GM23248 (cell line): ENCODE measurements around the gene COPS9. TPM values are rescaled to one million over a fixed set of nuclear protein-coding genes. Genes with fewer than 3 reads are reported as not detected.

ENCODE experiments used
- DNase-seq: peaks from one replicate; pipeline ENCODE4 v3.0.0-alpha.2; 2015
- H2AFZ ChIP-seq: fragments of 200-600 bp; sonication (generic); 2 replicates; pipeline ENCODE4 v1.6.1; 2016; ENCODE audit warnings: antibody characterized with exemption
- H3F3A ChIP-seq: fragments of 200-600 bp; sonication (generic); 2 replicates; pipeline ENCODE4 v1.6.1; 2016; ENCODE audit warnings: mild to moderate bottlenecking, antibody characterized with exemption, mixed run types; ENCODE audit not compliant: insufficient read depth
- H3K27ac ChIP-seq: fragments of 200-600 bp; sonication (generic); 2 replicates; pipeline ENCODE4 v1.5.1; 2016; ENCODE audit warnings: mild to moderate bottlenecking
- H3K27me3 ChIP-seq: fragments of 200-600 bp; sonication (generic); replicated peaks from 2 replicates; pipeline ENCODE4 v1.6.1; 2016; ENCODE audit warnings: mild to moderate bottlenecking; ENCODE audit not compliant: insufficient read depth
- H3K36me3 ChIP-seq: fragments of 200-600 bp; sonication (generic); 2 replicates; pipeline ENCODE4 v1.6.1; 2016; ENCODE audit warnings: low read depth, mild to moderate bottlenecking
- H3K4me1 ChIP-seq: fragments of 200-600 bp; sonication (generic); 2 replicates; pipeline ENCODE4 v1.6.1; 2016; ENCODE audit warnings: mild to moderate bottlenecking; ENCODE audit not compliant: insufficient read depth
- H3K4me2 ChIP-seq: fragments of 200-600 bp; sonication (generic); one replicate; pipeline ENCODE4 v1.6.1; 2016; ENCODE audit warnings: mild to moderate bottlenecking; ENCODE audit not compliant: unreplicated experiment
- H3K4me3 ChIP-seq: fragments of 200-600 bp; sonication (generic); 2 replicates; pipeline ENCODE4 v1.5.1; 2016; ENCODE audit warnings: mild to moderate bottlenecking
- H3K79me2 ChIP-seq: fragments of 200-600 bp; sonication (generic); 2 replicates; pipeline ENCODE4 v1.6.1; 2016; ENCODE audit warnings: mild to moderate bottlenecking; ENCODE audit not compliant: insufficient read depth
- H3K9ac ChIP-seq: fragments of 200-600 bp; sonication (generic); 2 replicates; pipeline ENCODE4 v1.6.1; 2016; ENCODE audit warnings: mild to moderate bottlenecking
- H3K9me2 ChIP-seq: fragments of 200-600 bp; sonication (generic); 2 replicates; pipeline ENCODE4 v1.6.1; 2016; ENCODE audit warnings: mixed run types, mild to moderate bottlenecking, moderate library complexity; ENCODE audit not compliant: insufficient read depth
- H3K9me3 ChIP-seq: fragments of 200-600 bp; sonication (generic); one replicate; pipeline ENCODE4 v1.6.1; 2017; ENCODE audit warnings: low read depth
- H4K20me1 ChIP-seq: fragments of 200-600 bp; sonication (generic); 2 replicates; pipeline ENCODE4 v1.6.0; 2016; ENCODE audit not compliant: insufficient read depth
- EZH2 ChIP-seq: fragments of 200-600 bp; sonication (generic); IDR thresholded peaks from 2 replicates; pipeline ENCODE4 v1.6.1; 2018; ENCODE audit warnings: antibody characterized with exemption, mild to moderate bottlenecking; ENCODE audit not compliant: insufficient read depth, poor library complexity, severe bottlenecking
- EZH2phosphoT487 ChIP-seq: fragments of 200-600 bp; sonication (generic); IDR thresholded peaks from 2 replicates; pipeline ENCODE4 v1.6.1; 2018; ENCODE audit warnings: antibody characterized with exemption, moderate library complexity, mild to moderate bottlenecking, low read depth; ENCODE audit not compliant: insufficient read depth
- WGBS, 2 experiments: methylation state at CpG; one replicate each; pipeline ENCODE4 v1.1.6; 2015 to 2017; ENCODE audit warnings: low lambda C conversion rate in 2 of 2, low coverage in 1 of 2; ENCODE audit errors: missing lambda C conversion rate in 2 of 2; 5-methylcytosine and 5-hydroxymethylcytosine counted together
- in situ Hi-C: fragments of 300-500 bp; cut with MboI; formaldehyde crosslinking; loops from 2 replicates; pipeline ENCODE4 v1.15.0; 2020
- polyA plus RNA-seq: library from polyadenylated mRNA; unstranded; fragments of >200 nt; fragmentation: Nextera tagmentation; extraction: Ambion mirVana; gene quantifications from 2 replicates; pipeline ENCODE4 v1.2.1, GENCODE V29; 2016
- total RNA-seq: library from RNA; depleted of rRNA; stranded (reverse); fragments of >200 nt; shearing (Covaris generic); gene quantifications from 2 replicates; pipeline ENCODE4 v1.2.3, GENCODE V29; 2014

COPS9 gene
- total and polyA plus RNA-seq, 2 experiments from 2014 or later, result 114 to 350 TPM

DNA sequence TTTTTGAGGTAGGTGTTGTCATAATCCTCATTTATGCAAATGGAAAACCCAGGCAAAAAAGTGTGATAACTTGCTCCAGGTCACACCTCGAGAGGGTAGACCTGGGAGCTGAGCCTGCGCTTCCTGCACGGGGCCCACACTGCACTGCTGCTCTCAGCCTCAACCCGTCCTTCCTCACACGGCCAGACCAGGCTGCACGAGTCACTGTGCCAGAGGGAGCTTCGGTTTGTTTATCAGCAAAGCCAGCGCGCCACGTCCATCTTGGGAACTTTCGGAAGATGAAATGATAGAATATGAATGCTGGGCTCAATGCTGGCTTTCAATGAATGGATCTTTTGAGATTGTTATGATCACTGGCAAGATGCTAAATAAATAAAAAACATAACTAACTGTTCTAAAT lies 14.4 kb downstream of the COPS9 start:
- H3K79me2 ChIP-seq, result no peaks in the 10 kb centered on the region
- no peak for DNase-seq
- no peaks in the 10 kb centered on the region for H3K4me1 ChIP-seq
- H3K9ac ChIP-seq, result no peak overlapping the region
- H3F3A ChIP-seq, result no peaks in the 10 kb centered on the region
- no peaks in the 10 kb centered on the region for H4K20me1 ChIP-seq
- H2AFZ ChIP-seq, result no peak overlapping the region
- WGBS, 2 experiments, result 58 to 67% methylated on average over 11 of the region's 11 CpGs
- H3K27me3 ChIP-seq, result no peaks in the 10 kb centered on the region; the same call in 1 of the 2 replicates
- no peak overlapping the region for H3K4me3 ChIP-seq
- no peaks in the 10 kb centered on the region for H3K36me3 ChIP-seq
- no peaks in the 10 kb centered on the region for H3K9me2 ChIP-seq
- H3K4me2 ChIP-seq, result no peak overlapping the region
- no peaks in the 10 kb centered on the region for H3K9me3 ChIP-seq
- no peak for TF ChIP-seq EZH2phosphoT487
- in situ Hi-C loops, result no loop called here
- no peak overlapping the region for H3K27ac ChIP-seq

DNA sequence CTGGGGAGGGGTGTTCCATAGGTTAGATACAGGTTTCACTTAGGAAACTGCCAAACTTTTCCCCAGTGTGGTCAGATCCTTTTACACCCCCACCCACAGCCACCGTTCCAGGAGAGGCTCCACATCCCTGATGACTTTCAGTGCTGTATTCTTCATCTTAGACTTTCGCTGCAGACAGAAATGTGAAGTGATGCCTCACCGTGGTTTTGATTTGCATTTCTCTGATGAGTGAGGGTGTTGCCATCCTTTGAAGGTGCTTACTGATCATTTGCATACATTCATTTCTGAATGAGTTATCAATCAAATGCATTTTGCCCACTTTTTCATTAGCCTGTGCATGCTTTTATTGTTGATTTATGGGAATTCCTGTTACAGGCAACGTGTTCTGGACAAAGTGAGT lies 14.9 kb downstream of the COPS9 start:
- H4K20me1 ChIP-seq, result no peaks in the 10 kb centered on the region
- H2AFZ ChIP-seq, result no peak overlapping the region
- no peak overlapping the region for H3K4me3 ChIP-seq
- no peaks in the 10 kb centered on the region for H3K36me3 ChIP-seq
- in situ Hi-C loops, result no loop called here
- H3K4me2 ChIP-seq, result no peak overlapping the region
- H3K4me1 ChIP-seq, result no peaks in the 10 kb centered on the region
- H3K9me3 ChIP-seq, result no peaks in the 10 kb centered on the region
- H3K27me3 ChIP-seq, result no peaks in the 10 kb centered on the region; the same call in 1 of the 2 replicates
- H3K27ac ChIP-seq, result no peak overlapping the region
- H3K9me2 ChIP-seq, result no peaks in the 10 kb centered on the region; the same call in 1 of the 2 replicates
- 31 to 43% methylated on average over 4 of the region's 4 CpGs for WGBS, 2 experiments
- TF ChIP-seq EZH2 (no peak), EZH2phosphoT487 (no peak)
- DNase-seq, result no peak
- H3K79me2 ChIP-seq, result no peaks in the 10 kb centered on the region
- H3K9ac ChIP-seq, result no peak overlapping the region
- no peaks in the 10 kb centered on the region for H3F3A ChIP-seq

DNA sequence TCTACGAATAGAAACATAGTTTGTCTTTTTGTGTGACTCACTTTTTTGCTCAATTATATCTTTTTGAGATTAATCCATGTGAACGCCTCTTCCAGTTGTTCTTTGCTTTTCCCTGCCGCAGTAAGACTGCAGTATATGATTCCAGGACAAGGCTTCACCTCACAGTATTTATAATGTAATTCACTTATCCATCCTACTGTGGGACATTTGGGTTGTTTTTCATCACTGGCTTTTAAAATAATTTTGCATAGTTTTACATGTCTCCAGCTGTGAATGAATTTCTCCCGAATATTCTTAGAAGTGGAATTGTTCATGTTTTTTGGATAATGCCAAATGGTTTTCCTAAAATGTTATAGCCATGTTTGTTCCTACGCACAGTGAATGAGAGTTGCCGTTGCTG lies 21.9 kb downstream of the COPS9 start:
- no peaks in the 10 kb centered on the region for H3F3A ChIP-seq
- 52 to 62% methylated on average over 6 of the region's 6 CpGs for WGBS, 2 experiments
- in situ Hi-C loops, result no loop called here
- no peaks in the 10 kb centered on the region for H3K9me3 ChIP-seq
- H3K4me2 ChIP-seq, result no peak overlapping the region
- no peaks in the 10 kb centered on the region; the same call in 1 of the 2 replicates for H3K9me2 ChIP-seq
- H3K79me2 ChIP-seq, result no peaks in the 10 kb centered on the region
- H3K4me3 ChIP-seq, result no peak overlapping the region
- H3K27ac ChIP-seq, result no peak overlapping the region
- H3K4me1 ChIP-seq, result no peaks in the 10 kb centered on the region
- no peak for DNase-seq
- no peaks in the 10 kb centered on the region for H4K20me1 ChIP-seq
- H2AFZ ChIP-seq, result no peak overlapping the region
- no peak for TF ChIP-seq EZH2phosphoT487
- no peak for TF ChIP-seq EZH2
- H3K36me3 ChIP-seq, result no peaks in the 10 kb centered on the region
- peaks cover 38% of the 10 kb centered on the region for H3K27me3 ChIP-seq
- H3K9ac ChIP-seq, result no peak overlapping the region

DNA sequence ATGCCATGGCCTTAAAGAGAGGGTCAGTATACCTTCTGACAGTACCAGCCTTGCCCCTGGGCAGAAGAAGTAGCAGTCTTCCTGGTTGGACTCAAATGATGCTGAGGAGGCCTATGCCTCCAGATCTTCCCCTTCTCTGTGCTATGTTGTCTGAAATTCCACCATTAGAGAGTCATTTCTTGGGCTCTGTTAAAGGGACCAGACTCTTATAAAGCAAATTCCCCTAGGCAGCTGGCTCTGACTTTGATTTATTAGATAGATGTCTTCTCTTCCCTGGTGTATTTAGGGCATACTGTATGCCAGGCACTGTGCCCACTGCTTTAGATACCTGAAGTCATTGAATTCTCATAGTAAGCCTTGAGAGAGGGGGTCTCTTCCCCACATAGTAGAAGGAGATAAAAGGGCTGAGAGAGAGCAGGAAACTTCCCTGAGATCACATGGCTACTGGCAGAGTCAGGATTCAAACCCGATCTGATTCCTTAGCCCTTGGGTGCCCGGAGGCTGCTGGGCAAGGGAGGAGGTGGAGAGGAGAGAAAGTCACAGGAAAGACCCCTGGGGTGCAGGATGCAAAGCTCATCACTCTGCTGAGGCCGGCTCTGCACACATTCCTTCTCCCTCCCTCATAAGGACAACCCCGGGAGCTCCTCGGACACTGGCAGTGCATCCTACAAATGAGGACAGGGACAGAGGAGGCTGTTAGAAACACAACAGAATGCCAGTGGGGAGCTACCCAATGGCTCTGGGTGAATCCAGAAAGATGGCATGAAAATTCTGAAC lies 23.0 kb downstream of the COPS9 start:
- no peaks in the 10 kb centered on the region for H3K4me1 ChIP-seq
- no peaks in the 10 kb centered on the region for H4K20me1 ChIP-seq
- H2AFZ ChIP-seq, result no peak overlapping the region
- H3K9me3 ChIP-seq, result no peaks in the 10 kb centered on the region
- H3K9ac ChIP-seq, result no peak overlapping the region
- DNase-seq, result no peak
- H3K9me2 ChIP-seq, result no peaks in the 10 kb centered on the region; the same call in 1 of the 2 replicates
- no peaks in the 10 kb centered on the region for H3K79me2 ChIP-seq
- in situ Hi-C loops, result no loop called here
- H3K4me3 ChIP-seq, result no peak overlapping the region
- peaks cover 38% of the 10 kb centered on the region for H3K27me3 ChIP-seq
- H3F3A ChIP-seq, result no peaks in the 10 kb centered on the region
- no peak overlapping the region for H3K4me2 ChIP-seq
- no peak overlapping the region for H3K27ac ChIP-seq
- no peak for TF ChIP-seq EZH2phosphoT487
- no peak for TF ChIP-seq EZH2
- WGBS, 2 experiments, result 1 to 4% methylated on average over 5 of the region's 5 CpGs
- H3K36me3 ChIP-seq, result no peaks in the 10 kb centered on the region

DNA sequence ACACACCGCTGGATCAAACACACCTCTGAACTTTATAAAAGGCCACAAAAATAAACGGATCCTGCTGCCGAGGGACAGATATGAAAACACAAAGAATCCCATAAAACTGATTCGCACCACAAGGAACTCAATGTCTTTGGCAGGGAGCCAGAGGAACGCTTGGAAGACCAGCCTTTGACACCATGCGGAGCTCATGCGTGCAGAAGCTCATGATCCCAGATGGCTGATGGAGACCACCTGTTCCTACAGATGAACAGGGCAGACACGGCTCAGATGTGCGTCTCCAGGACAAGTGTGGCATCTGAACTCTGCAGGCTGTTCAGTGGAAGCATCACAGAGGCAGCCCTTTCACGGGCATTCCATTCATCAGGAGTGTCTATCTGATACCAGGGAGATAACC lies 24.9 kb downstream of the COPS9 start:
- H3K27ac ChIP-seq, result no peak overlapping the region
- H4K20me1 ChIP-seq, result no peaks in the 10 kb centered on the region
- H3F3A ChIP-seq, result no peaks in the 10 kb centered on the region
- H3K4me3 ChIP-seq, result no peak overlapping the region
- H3K4me2 ChIP-seq, result no peak overlapping the region
- no peaks in the 10 kb centered on the region for H3K36me3 ChIP-seq
- H3K27me3 ChIP-seq, result peaks cover 38% of the 10 kb centered on the region
- no peak overlapping the region for H3K9ac ChIP-seq
- no peaks in the 10 kb centered on the region for H3K9me3 ChIP-seq
- H3K9me2 ChIP-seq, result no peaks in the 10 kb centered on the region; the same call in 1 of the 2 replicates
- no peaks in the 10 kb centered on the region for H3K4me1 ChIP-seq
- in situ Hi-C loops, result no loop called here
- peak; percentile 12 for DNase-seq
- WGBS, 2 experiments, result 2 to 3% methylated on average over 10 of the region's 10 CpGs
- no peaks in the 10 kb centered on the region for H3K79me2 ChIP-seq
- TF ChIP-seq EZH2phosphoT487 (no peak), EZH2 (no peak)
- no peak overlapping the region for H2AFZ ChIP-seq
